Measurements from ENCODE around the gene C4BPB.

C4BPB gene

GRCh38 chr1:207140536-207140935 lies 51.9 kb downstream of the C4BPB start:
- no peak for DNase-seq (ENCODE audit: low read depth in 2 of 2)

- DNase-seq (ENCODE audit: low read depth in 2 of 2): no peak
Measured at GRCh38 chr1:207145401-207146058, 56.9 kb downstream of the C4BPB start.

Data from fibroblast of skin of left quadriceps (primary cell).